Measurements from ENCODE around the gene RDH11.

The RDH11 gene

GRCh38 chr14:67645414-67645813 is 50.1 kb downstream of the RDH11 start:
- no peak for DNase-seq

- DNase-seq: no peak
These were observed 51.1 kb downstream of the RDH11 start for GRCh38 chr14:67644428-67644827.

- no peak for DNase-seq
These were observed 51.9 kb downstream of the RDH11 start for GRCh38 chr14:67643713-67644112.

- DNase-seq: no peak
These were observed 53.4 kb downstream of the RDH11 start for GRCh38 chr14:67641902-67642749.

GRCh38 chr14:67641480-67641879 is 54.1 kb downstream of the RDH11 start:
- DNase-seq: no peak

GRCh38 chr14:67638642-67639041 is 56.9 kb downstream of the RDH11 start:
- no peak for DNase-seq

- DNase-seq: no peak
These were observed 59.1 kb downstream of the RDH11 start for GRCh38 chr14:67636361-67636919.

GRCh38 chr14:67633451-67634147 is 62.0 kb downstream of the RDH11 start:
- no peak for DNase-seq

GRCh38 chr14:67630938-67631337 is 64.6 kb downstream of the RDH11 start:
- DNase-seq: no peak

- DNase-seq: no peak
These were observed 65.4 kb downstream of the RDH11 start for GRCh38 chr14:67630186-67630585.

GRCh38 chr14:67627519-67627918 is 68.0 kb downstream of the RDH11 start:
- no peak for DNase-seq

All from KG1 (cell line).